ENCODE results near the gene ENTPD5.

DNA sequence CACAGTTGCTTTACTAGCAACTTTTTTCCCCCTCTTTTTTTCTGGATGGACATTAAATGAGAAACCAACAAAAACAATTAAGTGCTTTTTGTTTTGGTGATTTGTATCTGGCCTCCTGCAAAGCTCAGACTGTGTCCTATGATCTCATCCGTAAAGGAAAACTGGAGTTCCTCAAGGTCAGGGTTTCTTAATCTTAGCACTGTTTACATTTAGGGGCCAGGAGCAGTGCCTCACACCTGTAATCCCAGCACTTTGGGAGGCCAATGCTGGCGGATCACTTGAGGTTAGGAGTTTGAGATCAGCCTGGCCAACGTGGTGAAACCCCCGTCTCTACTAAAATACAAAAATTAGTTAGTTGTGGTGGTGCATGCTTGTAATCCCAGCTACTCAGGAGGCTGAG lies 28.0 kb downstream of the ENTPD5 start:
- TF ChIP-seq GATA2 (IDR thresholded peaks at IDR 0.05; ENCODE audit: low read depth, low read length) (no peak), GATA3 (IDR thresholded peaks at IDR 0.05; ENCODE audit: low read depth, low read length) (no peak)

Data from SH-SY5Y (cell line).